GM19240 (cell line): ENCODE results near the gene KIF26B.

Experiments used
- DNase-seq: peaks from one replicate; pipeline ENCODE4 v3.0.0; 2011; ENCODE audit warnings: low spot score; ENCODE audit not compliant: insufficient read length

KIF26B gene

DNA sequence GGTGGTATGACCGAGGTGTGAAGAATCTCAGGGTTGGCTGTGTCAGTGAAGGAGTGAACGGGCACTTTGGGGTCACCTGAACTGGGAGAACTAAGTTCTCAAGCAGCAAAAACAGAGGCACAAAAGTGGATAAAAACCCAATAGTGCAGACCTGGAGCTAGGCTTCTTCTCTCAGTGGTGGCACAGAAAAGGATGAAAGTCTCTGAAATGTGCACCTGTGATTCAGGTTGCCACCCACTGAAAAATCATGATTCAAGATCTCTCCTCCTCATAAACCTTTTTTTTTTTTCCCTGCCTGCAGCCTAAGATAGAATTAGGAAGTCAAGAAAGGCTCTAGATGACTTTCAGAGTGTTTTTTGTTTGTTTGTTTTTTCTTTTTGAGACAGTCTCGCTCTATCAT lies 304.8 kb downstream of the KIF26B start:
- no peak for DNase-seq

DNA sequence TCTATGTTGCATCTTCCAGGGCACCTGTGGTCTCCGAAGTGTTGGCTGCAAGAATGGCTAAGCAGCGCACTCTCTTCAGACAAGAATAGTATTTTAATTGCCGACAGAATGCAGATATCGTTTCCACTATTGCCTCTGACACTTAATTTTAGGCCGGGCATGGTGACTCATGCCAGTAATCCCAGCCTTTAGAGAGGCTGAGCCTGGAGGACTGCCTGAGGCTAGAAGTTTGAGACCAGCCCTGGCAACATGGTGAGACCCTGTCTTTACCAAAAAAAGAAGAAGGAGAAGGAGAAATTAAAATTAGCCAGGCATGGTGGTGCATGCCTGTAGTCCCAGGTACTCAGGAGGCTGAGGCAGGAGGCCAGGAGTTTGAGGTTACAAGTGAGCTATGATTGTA lies 306.9 kb downstream of the KIF26B start:
- no peak for DNase-seq

DNA sequence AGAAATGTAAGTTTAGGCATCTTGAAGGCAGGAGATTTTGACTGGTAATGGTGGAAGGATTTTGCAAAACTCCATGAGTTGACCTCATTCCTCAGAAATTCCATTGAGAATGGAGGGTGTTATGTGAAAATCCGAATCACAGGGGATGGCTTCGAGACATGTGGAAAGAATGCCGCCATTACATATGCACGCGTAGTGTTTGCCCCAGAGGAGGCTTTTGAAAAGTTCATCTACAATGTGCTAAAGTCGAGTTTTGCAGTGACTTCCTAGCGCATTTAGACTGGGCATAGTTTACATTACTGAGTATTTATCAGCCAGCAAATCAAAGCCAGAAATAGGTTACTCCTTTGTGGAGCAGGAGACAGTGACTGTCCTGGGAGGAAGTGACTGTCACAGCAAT lies 307.4 kb downstream of the KIF26B start:
- no peak for DNase-seq

DNA sequence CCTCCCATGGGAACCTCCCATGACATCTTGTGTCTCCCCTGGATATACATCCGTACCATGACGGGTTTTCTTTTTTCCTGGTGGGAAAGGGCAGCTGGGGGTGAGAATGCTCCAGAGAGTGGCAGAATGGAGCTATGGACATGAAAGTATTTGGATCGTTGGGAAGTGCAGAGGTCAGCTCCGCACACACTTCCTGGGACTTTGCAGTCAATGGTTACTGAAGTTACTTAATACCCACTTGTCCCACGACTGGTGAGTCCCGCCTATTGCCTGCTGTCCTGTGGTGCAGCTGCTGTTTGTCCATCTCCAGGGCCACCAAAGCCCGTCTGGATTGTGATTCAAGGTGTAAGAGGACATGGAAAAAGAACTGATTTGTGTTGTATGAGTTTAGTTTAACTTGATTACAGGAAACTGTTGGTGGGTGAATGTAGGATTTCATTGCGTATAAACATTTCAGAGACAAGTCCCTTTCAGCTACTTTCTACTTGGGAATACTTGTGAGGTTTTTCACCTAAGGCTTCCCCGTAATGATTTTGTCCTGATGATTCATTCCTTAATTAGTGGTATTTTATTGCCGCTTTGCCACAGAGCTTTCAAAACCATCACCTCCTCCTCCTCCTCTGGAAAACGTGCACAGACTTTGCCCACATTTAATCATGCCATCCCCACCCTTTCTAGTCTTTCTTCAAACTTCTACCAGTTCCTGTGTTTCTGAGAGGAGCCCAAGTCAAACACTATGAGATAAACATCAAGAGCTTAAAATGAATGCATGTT lies 308.8 kb downstream of the KIF26B start:
- DNase-seq = no peak

DNA sequence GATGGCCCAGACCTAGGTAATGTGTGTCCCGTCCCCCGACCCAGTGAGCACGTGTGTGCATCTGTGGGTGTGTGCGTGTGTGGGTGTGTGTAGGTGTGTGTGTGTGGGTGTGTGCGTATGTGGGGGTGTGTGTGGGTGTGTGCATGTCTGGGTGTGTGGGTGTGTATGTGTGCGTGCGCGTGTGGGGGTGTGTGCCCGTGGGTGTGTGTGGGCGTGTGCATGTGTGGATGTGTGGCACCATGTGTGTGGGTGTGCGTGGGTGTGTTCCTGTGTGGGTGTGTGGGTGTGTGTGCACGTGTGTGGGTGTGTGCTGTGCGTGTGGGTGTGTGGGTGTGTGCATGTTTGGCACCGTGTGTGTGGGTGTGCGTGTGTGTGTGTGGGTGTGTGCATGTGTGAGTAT lies 309.5 kb downstream of the KIF26B start:
- DNase-seq = no peak

DNA sequence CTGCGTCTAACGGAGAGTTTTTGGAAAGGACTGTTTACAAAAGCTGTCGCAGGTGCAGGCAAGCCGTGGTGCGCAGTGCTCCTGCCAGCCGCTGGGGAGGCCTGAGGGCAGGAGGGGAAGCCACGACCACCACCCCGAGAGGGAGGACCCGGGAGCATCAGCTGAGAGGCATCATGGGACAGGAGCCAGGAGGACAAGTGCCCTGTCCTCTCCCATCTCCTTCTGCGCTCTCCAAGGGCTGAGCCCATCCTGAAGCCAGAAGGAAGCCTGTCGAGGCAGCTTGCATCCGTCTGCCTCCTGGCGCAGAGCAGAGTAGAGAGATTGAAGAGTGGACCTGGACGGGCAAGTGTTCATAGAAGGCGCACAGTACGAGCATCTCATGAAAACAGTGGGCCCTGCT lies 310.9 kb downstream of the KIF26B start:
- DNase-seq = no peak

DNA sequence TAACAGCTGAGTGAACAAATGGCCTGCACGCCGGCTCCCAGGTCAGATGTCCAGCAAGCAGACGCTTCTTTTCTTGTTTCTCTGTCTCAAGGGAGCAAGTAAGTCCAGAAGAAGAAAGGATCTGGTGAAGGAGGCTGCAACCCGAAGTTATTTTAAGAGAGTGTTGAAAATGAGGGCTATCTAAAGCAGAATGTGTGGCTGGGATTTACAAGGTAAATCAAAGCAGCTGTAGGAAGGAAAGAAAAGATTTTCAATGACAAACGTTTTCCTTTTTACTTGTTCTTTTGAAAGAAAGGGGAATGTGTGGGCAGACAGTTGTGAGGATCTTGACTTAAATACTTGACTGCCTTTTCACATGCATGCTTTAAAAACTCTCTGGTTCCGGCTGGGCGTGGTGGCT lies 311.5 kb downstream of the KIF26B start:
- no peak for DNase-seq

DNA sequence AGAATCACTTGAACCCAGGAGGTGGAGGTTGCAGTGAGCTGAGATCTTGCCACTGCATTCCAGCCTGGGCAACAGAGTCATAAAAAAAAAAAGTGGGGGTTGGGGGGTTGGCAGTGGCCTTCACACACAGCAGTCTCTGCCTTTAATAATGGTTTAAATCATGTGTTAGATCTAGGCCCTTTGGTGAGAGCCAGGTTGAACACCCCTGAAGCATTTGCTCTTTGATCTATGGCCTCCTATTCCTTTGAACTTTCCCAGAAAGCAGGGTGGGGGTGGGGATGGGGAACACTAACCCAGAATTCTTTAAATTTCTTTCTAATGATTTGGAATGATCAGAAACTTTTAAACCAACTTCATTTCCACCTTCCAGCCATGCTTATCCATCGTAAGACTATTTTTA lies 313.0 kb downstream of the KIF26B start:
- DNase-seq = no peak

DNA sequence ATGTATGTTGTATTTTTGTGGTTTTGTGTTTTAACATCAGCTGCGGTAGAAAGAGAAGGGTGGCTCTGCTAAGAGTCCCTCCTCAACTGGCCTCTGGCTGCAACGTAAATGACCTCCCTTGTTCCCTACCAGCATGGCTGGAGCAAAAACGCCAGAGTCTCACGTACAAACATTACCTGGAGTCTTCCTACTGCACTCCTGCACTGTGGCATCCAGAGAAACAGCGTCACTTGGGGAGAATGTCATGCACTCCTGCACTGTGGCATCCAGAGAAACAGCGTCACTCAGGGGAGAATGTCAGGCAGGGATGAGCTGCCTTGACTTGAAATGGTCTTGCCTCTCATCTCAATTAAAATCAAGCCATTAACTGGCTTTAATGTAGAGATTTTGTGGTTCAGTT lies 314.2 kb downstream of the KIF26B start:
- no peak for DNase-seq

DNA sequence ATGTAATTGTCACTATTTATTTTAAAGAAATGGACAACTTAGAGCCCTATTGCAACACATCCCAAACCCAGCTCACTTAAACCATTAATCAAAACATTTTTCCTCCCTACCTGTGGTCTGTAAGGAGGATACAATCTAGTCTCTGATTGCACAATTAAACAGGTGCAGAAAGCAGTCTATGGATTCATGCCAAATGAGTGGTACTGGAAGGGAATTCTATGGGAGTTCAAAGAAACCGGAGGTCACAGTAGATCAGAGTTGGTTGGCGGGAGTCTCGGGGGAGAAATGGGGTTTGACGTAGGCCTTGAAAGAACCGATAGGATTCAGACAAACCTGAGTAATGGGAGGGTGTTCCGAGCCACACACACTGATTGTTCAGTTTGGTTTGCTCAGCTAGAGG lies 314.9 kb downstream of the KIF26B start:
- DNase-seq = no peak

DNA sequence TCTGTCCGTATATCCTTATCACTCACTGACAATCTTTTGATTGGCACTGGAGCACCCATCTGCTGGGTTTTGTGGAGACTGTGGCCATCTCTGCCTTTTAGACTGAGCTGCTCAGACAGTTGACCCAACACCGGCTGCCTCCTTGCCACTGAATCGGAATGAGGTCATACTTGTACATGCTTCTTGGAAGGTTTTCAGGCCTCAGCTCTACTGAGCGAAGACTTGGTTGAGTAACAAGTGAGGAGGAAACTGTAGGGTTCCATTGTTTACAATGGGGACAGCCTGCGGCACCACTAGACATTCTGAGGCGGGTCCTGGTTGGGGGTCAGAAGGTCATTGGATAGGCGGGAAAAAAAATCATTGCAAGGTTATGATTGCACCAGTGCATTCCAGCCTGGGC lies 320.3 kb downstream of the KIF26B start:
- DNase-seq = no peak

DNA sequence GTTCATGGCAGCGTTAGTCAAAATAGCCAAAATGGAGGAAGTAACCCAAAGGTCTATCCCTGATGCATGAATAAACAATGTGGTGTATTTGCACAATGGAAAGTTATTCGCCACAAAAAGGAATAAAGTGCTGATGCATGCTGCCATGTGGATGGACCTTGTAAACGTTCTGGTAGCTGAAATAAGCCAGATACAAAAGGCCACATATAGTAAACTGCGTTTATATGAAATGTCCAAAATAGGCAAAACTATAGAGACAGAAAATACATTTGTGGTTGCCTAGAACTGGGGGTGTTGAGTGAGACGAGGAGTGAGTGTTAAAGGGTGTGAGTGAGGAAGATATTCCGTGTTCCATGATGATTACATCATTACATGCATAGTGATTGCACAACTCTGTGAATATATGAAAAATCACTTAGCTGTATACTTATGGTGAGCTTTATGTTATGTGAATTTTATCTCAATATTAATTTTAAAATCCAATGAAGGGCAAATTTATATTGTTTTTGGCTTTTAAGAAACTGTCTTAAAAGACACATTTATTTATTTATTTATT lies 321.3 kb downstream of the KIF26B start:
- DNase-seq = no peak

DNA sequence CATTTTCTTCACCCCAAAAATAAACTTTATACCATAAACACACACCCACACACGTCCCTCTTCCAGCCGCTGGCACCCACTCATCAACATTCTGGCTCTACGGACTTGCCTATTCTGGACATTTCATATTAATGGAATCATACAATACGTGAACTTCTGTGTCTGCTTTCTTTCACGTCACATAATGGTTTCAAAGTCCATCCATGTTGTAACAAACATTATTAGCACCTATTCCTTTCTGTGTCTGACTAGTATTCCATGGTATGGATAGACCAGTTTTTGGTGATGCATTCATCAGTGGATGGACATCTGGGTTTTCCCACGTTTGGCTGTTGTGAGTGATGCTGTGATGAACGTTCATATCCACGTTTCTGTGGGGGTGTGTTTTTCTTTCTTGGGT lies 323.2 kb downstream of the KIF26B start:
- no peak for DNase-seq

DNA sequence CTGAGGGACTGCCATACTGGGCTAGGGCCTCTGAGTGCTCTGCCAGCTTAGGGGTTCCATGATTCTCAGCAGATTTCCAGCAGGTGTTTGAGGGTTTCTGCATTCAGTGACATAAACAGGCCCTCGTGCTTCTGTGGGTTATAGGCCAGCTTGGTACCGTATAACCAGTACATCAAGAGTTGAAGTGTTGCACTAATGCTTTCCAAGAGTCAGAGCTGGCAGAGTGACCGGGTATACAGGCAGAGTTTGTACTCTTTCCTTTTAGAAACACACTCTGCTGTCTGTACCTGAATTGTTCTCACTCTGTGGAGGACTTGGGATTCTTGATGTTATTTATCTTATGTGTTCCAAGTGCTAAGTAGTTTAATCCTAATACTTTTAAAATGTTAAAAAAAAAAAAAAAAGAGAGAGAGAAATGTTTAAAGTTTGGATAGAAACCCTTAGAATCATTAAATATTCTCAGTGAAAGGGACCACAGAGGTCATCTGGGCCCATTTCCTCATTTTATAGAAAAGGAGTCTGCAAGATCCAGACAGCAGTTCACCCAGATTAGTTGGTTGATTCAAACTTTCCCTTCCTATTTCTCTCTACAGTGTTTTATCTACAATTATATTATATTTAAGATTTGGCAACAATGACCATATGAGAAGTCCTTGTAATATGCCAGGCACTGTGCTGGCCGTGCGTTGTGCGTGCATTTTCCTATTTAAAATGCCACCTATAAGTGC lies 325.8 kb downstream of the KIF26B start:
- no peak for DNase-seq

DNA sequence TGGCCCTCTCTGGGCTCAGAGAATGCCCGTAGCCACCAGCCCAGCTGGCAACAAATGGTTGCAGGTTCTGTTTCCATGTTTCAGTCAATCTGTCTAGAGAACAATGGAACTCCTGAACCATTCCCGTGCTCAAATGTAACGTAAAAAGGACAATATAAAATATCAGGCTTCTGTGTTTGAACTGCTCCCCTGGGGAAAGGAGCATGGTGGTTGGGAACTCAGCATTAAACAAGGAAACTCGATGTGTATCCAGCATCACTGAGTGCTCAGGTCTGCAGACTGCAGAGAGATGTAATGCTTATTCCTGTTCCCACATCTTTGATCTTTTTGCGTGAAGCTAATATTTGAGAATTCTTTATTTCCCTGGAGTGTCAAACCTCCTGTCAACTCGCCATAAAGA lies 326.5 kb downstream of the KIF26B start:
- DNase-seq = no peak

DNA sequence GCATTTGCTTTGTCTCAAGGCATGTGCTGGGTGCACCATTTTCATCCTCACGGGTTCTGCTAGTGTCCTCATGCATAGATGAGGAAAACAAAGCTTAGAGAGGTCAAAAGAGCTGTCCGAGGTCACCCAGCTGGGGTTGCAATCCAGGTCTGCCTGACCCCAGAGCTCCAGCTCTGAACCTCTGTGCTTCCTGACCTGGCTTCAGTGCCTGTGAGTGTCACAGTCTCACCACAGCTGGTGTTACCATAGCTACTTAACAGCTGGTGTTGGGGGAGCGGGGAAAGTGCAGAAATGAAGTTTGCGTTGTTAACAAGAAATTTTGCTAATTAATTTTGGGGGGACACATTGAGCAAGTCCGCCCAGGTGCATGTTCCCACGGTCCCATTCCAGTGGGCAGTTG lies 328.5 kb downstream of the KIF26B start:
- no peak for DNase-seq

DNA sequence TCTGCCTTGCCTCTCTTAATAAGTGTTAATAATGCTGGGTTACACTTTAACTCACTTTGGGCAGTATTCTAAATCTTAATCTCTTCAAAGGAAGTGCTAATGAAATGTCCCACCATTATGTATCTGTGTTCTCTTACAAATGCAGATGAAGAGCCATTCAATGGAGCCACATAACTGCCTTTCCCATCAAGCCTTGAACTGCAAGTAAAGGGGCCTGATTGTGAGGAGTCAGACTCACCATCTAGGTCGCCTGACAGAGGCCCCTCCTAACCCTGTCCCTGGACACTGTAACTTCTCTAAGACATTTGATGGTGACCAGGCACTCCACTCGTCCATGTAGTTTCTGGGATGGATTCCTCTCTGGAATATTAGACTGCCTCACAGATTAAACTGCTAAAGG lies 329.4 kb downstream of the KIF26B start:
- DNase-seq = no peak

DNA sequence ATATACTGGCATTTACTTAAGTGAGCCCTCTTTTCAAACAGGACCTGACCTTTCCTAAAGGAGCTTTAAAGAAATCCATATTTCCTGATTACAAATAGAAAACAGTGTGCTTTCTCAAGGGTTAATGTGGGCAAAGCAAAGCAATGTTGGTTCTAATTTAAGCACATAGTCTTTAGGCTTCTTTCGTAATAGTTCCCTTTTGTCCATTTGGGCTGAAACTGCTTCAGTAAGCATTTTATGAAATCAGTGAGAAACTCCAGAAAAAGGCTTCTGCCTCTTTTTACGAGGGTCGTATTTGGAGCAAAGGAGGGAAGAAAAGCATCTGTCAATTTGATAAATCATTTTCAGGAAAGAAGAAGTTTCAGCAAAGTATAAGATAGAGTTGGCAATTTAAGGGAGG lies 331.2 kb downstream of the KIF26B start:
- DNase-seq = no peak

DNA sequence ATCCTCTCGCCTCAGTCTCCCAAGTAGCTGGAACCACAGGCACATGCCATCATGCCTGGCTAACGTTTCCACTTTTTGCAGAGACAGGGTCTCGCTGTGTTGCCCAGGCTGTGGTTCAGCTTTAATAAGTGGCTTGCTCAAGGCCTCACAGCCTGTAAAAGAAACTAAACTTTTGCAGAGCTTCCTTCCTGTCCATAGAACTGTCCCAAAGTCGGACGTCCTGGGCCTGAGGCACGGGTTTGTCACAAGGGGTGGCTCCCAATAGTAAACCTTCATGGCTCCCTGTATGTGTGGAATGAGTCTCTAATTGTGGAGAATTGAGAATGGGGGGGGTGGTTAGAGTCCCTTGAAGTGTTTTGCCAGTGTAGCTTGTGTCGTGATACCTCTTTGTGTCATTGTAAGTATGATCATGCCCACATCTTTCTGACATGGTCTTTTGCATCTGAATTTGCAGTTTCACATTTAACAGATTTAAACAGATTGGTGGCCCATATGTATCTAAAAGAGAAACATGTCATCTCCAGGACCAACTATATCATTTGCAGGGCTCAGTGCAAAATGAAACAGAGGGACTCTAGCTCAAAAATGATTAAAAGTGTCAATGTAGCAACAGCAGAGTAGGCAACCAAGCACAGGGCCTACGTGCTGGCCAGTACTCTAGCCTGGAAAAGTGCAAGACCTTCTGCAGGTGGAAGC lies 332.1 kb downstream of the KIF26B start:
- no peak for DNase-seq

DNA sequence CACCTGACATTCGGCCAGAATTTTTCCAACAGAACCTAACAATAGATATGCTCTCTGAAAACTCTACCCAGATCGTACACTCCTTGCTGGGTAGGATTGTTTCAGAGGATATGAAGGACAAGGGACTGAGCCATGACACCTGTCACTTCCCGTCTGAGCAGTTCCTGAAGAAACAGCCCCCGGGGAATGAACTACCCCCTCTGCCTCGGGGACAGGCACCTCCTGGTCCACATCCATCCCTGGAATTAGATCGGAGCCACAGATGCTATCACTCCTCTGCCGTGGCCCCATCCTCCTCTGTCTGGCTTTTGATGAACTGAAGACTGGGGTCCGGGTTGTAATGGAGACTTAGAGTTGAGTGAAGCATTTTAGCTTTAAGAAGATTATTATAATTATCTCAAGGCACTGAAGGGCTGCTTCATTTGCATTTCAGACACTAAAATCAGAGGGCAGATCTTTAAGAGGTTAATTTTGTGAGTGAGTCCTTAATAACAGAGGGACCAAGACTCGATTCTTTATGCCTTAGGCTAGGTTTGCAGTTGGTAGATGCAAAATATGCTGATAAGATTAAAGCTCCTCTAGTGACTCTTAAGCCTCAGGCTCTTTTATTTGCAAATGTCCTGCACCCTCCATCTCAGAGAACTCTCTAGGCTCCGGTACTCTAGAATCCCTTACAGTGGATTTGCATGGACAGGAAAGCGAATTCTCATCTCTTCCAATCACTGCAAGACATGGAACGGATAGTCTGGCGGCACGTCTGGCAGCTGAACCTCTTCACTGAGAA lies 333.8 kb downstream of the KIF26B start:
- DNase-seq = no peak

DNA sequence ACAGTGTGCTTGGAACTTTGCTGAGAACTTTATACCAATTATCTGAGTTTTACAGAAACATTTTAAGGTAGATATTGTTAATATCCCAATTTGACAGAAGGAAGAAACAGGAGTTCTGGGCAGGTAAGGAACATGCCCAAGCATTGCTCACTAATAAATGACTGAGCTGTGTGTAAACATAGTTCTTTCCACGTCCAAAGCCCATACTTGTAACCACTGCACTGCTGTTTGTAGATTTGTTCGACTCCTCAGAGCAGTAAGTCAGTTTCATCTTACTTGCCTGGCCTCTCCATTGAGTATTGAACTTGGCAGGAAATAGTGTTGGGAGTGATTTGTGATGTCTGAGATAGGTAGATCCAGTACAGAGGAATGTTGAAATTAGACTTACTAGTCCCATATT lies 335.1 kb downstream of the KIF26B start:
- DNase-seq = no peak
